ENCODE results near the gene SLC19A2.
"Not testable (repeated sequence)": the region's sequence is repeated elsewhere in the genome, so short reads cannot be mapped to it uniquely, and the experiment has no call there.

Gene SLC19A2

GRCh38 chr1:169485431-169486280, at the start of gene SLC19A2:
Gene SLC19A2 (minus strand): TSS chr1:169485944. CDS start chr1:169485766, 178 bp downstream.
- DNase-seq: peak; percentile 100

GRCh38 chr1:169534653-169535052, 48.9 kb upstream of the SLC19A2 start:
- no peak for DNase-seq

GRCh38 chr1:169533528-169534190, 47.9 kb upstream of the SLC19A2 start:
- DNase-seq: not testable (repeated sequence)

GRCh38 chr1:169530448-169530847, 44.7 kb upstream of the SLC19A2 start:
- no peak for DNase-seq

GRCh38 chr1:169529068-169529642, 43.4 kb upstream of the SLC19A2 start:
- peak; percentile 95 for DNase-seq

- DNase-seq: no peak
Observed at GRCh38 chr1:169528215-169529067, 42.7 kb upstream of the SLC19A2 start.

- no peak for DNase-seq
Observed at GRCh38 chr1:169527451-169528214, 41.9 kb upstream of the SLC19A2 start.

GRCh38 chr1:169527001-169527400, 41.3 kb upstream of the SLC19A2 start:
- no peak for DNase-seq

GRCh38 chr1:169526120-169526832, 40.5 kb upstream of the SLC19A2 start:
- DNase-seq: no peak

- DNase-seq: no peak
Observed at GRCh38 chr1:169525391-169525790, 39.6 kb upstream of the SLC19A2 start.

GRCh38 chr1:169523904-169524303, 38.2 kb upstream of the SLC19A2 start:
- DNase-seq: no peak

GRCh38 chr1:169521226-169521625, 35.5 kb upstream of the SLC19A2 start:
- DNase-seq: no peak

GRCh38 chr1:169517558-169518186, 31.9 kb upstream of the SLC19A2 start:
- DNase-seq: no peak

GRCh38 chr1:169515641-169516040, 29.9 kb upstream of the SLC19A2 start:
- no peak for DNase-seq

- no peak for DNase-seq
Observed at GRCh38 chr1:169514566-169515270, 29.0 kb upstream of the SLC19A2 start.

- no peak for DNase-seq
Observed at GRCh38 chr1:169513208-169513607, 27.5 kb upstream of the SLC19A2 start.

- no peak for DNase-seq
Observed at GRCh38 chr1:169511316-169512005, 25.7 kb upstream of the SLC19A2 start.

- DNase-seq: no peak
Observed at GRCh38 chr1:169510060-169510459, 24.3 kb upstream of the SLC19A2 start.

GRCh38 chr1:169509354-169509753, 23.6 kb upstream of the SLC19A2 start:
- no peak for DNase-seq
